SK-N-SH (cell line): Measurements from ENCODE around the gene SLC39A3. TPM values are rescaled to one million over a fixed set of nuclear protein-coding genes. Genes with fewer than 3 reads are reported as not detected.

Experiments
- CTCF ChIA-PET: fragments of 300-600, 350-600 bp; formaldehyde crosslinking; extraction: SDS; loops from one replicate; lab custom pipeline; 2021; lab: Yijun Ruan, JAX
- POLR2A ChIA-PET: fragments of 350-600 bp; sonication (Branson Sonifier 250); formaldehyde crosslinking; extraction: SDS; loops from one replicate; lab custom pipeline; 2020; ENCODE audit warnings: antibody characterized with exemption, inconsistent platforms; lab: Yijun Ruan, JAX
- DNase-seq: peaks from one replicate; pipeline ENCODE4 v3.0.0; 2012
- H2AFZ ChIP-seq: fragments of 200-600 bp; sonication (generic); 2 replicates; pipeline ENCODE4 v1.8.1; 2016; ENCODE audit warnings: antibody characterized with exemption, mild to moderate bottlenecking, low read depth
- H3F3A ChIP-seq: fragments of 200-600 bp; sonication (generic); replicated peaks from 2 replicates; pipeline ENCODE3; 2016; ENCODE audit warnings: antibody characterized with exemption, mild to moderate bottlenecking; ENCODE audit not compliant: insufficient read depth
- H3K27ac ChIP-seq, 2 experiments: fragments of 200-500 bp in 1 of 2; fragments of 200-600 bp in 1 of 2; sonication (Bioruptor generic) in 1 of 2; sonication (generic), shearing (Covaris generic) in 1 of 2; 2 replicates each; pipeline versions ENCODE4 v1.5.1 to v1.6.1; 2014 to 2016; ENCODE audit warnings: low read depth in 2 of 2, inconsistent platforms in 1 of 2, low read length in 1 of 2, mild to moderate bottlenecking in 1 of 2, mixed read lengths in 1 of 2
- H3K27me3 ChIP-seq: fragments of 200-600 bp; sonication (generic), shearing (Covaris generic); 2 replicates; pipeline ENCODE4 v1.6.1; 2016; ENCODE audit warnings: mixed run types; ENCODE audit not compliant: insufficient read depth
- H3K36me3 ChIP-seq, 2 experiments: fragments of 200-500 bp in 1 of 2; fragments of 200-600 bp in 1 of 2; sonication (Bioruptor generic) in 1 of 2; sonication (generic) in 1 of 2; replicated peaks in 1 of 2; 2 replicates each; pipeline versions ENCODE3 to v1.5.1; 2014 to 2016; ENCODE audit warnings: low read length in 1 of 2, mild to moderate bottlenecking in 1 of 2; ENCODE audit not compliant: insufficient read depth in 2 of 2, control insufficient read depth in 1 of 2
- H3K4me1 ChIP-seq, 2 experiments: fragments of 200-500 bp in 1 of 2; fragments of 200-600 bp in 1 of 2; sonication (Bioruptor generic) in 1 of 2; sonication (generic), shearing (Covaris generic) in 1 of 2; 2 replicates each; pipeline versions ENCODE4 v1.5.1 to v1.6.1; 2014 to 2016; ENCODE audit warnings: low read depth in 1 of 2, low read length in 1 of 2, mixed run types in 1 of 2; ENCODE audit not compliant: insufficient read depth in 2 of 2, control insufficient read depth in 1 of 2
- H3K4me2 ChIP-seq: fragments of 200-600 bp; sonication (generic), shearing (Covaris generic); 2 replicates; pipeline ENCODE4 v1.6.1; 2017; ENCODE audit warnings: mixed run types
- H3K4me3 ChIP-seq, 2 experiments: fragments of 200-500 bp in 1 of 2; fragments of 200-600 bp in 1 of 2; sonication (Bioruptor generic) in 1 of 2; sonication (generic), shearing (Covaris generic) in 1 of 2; 2 replicates each; pipeline versions ENCODE4 v1.5.1 to v1.8.1; 2014 to 2016; ENCODE audit warnings: low read depth in 2 of 2, inconsistent platforms in 1 of 2, low read length in 1 of 2, mild to moderate bottlenecking in 1 of 2, mixed read lengths in 1 of 2, moderate library complexity in 1 of 2
- H3K79me2 ChIP-seq: fragments of 200-600 bp; sonication (generic); 2 replicates; pipeline ENCODE4 v1.8.1; 2017; ENCODE audit warnings: mild to moderate bottlenecking; ENCODE audit not compliant: insufficient read depth
- H3K9ac ChIP-seq: fragments of 200-600 bp; sonication (generic); 2 replicates; pipeline ENCODE4 v1.6.1; 2017; ENCODE audit warnings: mixed run types
- H3K9me2 ChIP-seq: fragments of 200-600 bp; sonication (generic); 2 replicates; pipeline ENCODE4 v1.6.1; 2017; ENCODE audit warnings: mixed run types
- H3K9me3 ChIP-seq: fragments of 200-600 bp; sonication (generic); 2 replicates; pipeline ENCODE4 v1.6.1; 2017; ENCODE audit warnings: mixed run types, mild to moderate bottlenecking, moderate library complexity
- H4K20me1 ChIP-seq: fragments of 200-600 bp; sonication (generic); 2 replicates; pipeline ENCODE4 v1.6.1; 2017; ENCODE audit warnings: mild to moderate bottlenecking, mixed run types; ENCODE audit not compliant: insufficient read depth
- EP300 ChIP-seq, 2 experiments: IDR thresholded peaks; 2 replicates each; pipeline versions ENCODE4 v1.4.0 to v1.6.1; 2012; ENCODE audit warnings: borderline replicate concordance in 1 of 2, low read depth in 1 of 2, low read length in 1 of 2
- GABPA ChIP-seq: IDR thresholded peaks from 2 replicates; pipeline ENCODE4 v1.4.0; 2012; ENCODE audit warnings: low read depth, mild to moderate bottlenecking
- REST ChIP-seq: IDR thresholded peaks from 2 replicates; pipeline ENCODE4 v1.6.1; 2012; ENCODE audit warnings: mild to moderate bottlenecking, low read depth, low read length, moderate library complexity
- SMC3 ChIP-seq: IDR thresholded peaks from 2 replicates; pipeline ENCODE4 v1.6.1; 2012; ENCODE audit warnings: low read depth, low read length, improper control_type of control experiment
- TCF12 ChIP-seq: IDR thresholded peaks from 2 replicates; pipeline ENCODE4 v1.4.0; 2012
- TEAD4 ChIP-seq: IDR thresholded peaks from 2 replicates; pipeline ENCODE4 v1.4.0; 2012; ENCODE audit warnings: mild to moderate bottlenecking, borderline replicate concordance; ENCODE audit not compliant: insufficient read depth
- WGBS: methylation state at CpG from one replicate; pipeline ENCODE4 v1.1.6; 2017; ENCODE audit warnings: low lambda C conversion rate; 5-methylcytosine and 5-hydroxymethylcytosine counted together
- polyA plus RNA-seq, 3 experiments: library from polyadenylated mRNA; depleted of rRNA; stranded (reverse); fragments of >200 nt; gene quantifications; 2 replicates each; pipeline ENCODE4 v1.2.3, GENCODE V29; 2012
- TF ChIP-seq, protein P1 (sequence below): IDR thresholded peaks from 2 replicates; pipeline ENCODE4 v1.4.0; 2012; ENCODE audit warnings: low read depth, borderline replicate concordance
- TF ChIP-seq, protein P2 (sequence below): fragments of 150-350 bp; IDR thresholded peaks from 2 replicates; pipeline ENCODE4 v1.6.1; 2017; ENCODE audit warnings: antibody characterized with exemption, low read length, low read depth, borderline replicate concordance
- TF ChIP-seq, protein P3 (sequence below): fragments of 150-350 bp; IDR thresholded peaks from 2 replicates; pipeline ENCODE4 v1.6.1; 2016; ENCODE audit warnings: mild to moderate bottlenecking, low read depth, low read length

SLC39A3 gene
- polyA plus RNA-seq, 1 of the 3 experiments (the other 2 are of a cell fraction): 45.2 TPM

DNA sequence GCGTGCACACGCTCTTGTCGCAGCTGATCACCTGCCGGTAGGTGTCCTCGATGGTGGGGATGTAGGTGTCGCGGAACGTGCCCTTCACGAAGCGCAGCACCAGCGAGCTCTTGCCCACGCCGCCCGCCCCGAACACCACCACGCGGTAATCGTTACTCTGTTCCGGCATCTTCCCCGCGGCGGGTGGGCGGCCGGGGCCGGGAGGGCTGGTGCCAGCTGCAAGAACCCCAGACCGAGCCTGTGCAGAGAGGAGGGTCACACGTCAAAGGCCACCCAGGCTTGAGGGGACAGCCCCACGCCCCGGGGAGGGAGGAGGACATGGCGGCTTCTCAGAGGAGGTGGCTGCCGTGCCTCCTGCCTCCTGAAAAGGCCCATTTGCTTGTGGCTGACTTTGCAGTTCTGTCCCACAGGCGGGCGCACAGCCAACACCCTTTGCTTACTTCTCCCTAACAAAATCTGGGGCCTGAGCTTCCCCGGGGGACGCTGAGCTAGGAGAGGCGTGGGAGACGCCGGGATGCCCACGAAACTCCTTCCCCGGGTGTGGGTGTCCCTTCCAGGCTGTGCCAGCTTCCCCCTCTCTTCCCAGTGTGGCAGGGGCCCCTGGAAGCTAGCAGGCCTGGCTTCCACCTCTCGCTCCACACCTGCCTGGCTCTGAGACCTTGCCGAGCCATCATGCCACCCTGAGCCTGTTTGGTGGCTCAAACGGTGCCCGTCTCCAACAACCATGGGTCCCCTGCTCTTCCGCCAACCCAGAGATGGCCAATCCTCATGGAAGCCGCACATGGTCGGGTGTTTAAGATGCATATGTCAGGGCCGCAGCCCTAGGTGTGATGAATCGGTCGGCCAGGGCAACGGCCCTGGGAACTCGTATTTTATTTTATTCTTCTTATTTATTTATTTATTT lies 21.9 kb downstream of the SLC39A3 start:
- Histone ChIP-seq H3K27me3 (no peaks in the 10 kb centered on the region), H3K79me2 (no peaks in the 10 kb centered on the region), H3K36me3 (no peaks in the 10 kb centered on the region), H2AFZ (no peak overlapping the region), H3K9ac (no peak overlapping the region), H3K4me1 (peaks cover 10 to 14% of the 10 kb centered on the region in 2 experiments; a peak in 3 of 4 replicates), H4K20me1 (no peaks in the 10 kb centered on the region), H3K4me3 (no peak overlapping the region)
- POLR2A ChIA-PET: interaction anchor here (1.1 kb wide), 1 partner anchor 67 kb away, joined by 3 read pairs; the partner anchor contains the start of gene THOP1
- WGBS: 93% methylated on average over 45 of the region's 52 CpGs
- TF ChIP-seq, protein P1, sequence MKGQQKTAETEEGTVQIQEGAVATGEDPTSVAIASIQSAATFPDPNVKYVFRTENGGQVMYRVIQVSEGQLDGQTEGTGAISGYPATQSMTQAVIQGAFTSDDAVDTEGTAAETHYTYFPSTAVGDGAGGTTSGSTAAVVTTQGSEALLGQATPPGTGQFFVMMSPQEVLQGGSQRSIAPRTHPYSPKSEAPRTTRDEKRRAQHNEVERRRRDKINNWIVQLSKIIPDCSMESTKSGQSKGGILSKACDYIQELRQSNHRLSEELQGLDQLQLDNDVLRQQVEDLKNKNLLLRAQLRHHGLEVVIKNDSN: no peak
- TF ChIP-seq SMC3: no peak
- TF ChIP-seq GABPA: no peak
- no peak for TF ChIP-seq EP300 (IDR thresholded peaks at IDR 0.05; ENCODE audit: borderline replicate concordance in 1 of 2, low read depth in 1 of 2, low read length in 1 of 2)
- TF ChIP-seq, protein P2, sequence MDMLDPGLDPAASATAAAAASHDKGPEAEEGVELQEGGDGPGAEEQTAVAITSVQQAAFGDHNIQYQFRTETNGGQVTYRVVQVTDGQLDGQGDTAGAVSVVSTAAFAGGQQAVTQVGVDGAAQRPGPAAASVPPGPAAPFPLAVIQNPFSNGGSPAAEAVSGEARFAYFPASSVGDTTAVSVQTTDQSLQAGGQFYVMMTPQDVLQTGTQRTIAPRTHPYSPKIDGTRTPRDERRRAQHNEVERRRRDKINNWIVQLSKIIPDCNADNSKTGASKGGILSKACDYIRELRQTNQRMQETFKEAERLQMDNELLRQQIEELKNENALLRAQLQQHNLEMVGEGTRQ: no peak
- TF ChIP-seq, protein P3, sequence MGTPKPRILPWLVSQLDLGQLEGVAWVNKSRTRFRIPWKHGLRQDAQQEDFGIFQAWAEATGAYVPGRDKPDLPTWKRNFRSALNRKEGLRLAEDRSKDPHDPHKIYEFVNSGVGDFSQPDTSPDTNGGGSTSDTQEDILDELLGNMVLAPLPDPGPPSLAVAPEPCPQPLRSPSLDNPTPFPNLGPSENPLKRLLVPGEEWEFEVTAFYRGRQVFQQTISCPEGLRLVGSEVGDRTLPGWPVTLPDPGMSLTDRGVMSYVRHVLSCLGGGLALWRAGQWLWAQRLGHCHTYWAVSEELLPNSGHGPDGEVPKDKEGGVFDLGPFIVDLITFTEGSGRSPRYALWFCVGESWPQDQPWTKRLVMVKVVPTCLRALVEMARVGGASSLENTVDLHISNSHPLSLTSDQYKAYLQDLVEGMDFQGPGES: no peak
- TF ChIP-seq TEAD4: no peak
- no peak for TF ChIP-seq REST
- TF ChIP-seq TCF12: no peak
- TF ChIP-seq, all 33 proteins: peak for 0
- Histone ChIP-seq H3K9me2 (no peaks in the 10 kb centered on the region), H3K27ac (no peak overlapping the region), H3K4me2 (no peak overlapping the region), H3K9me3 (0 out of 2 replicates have a peak, but pooled peaks cover 3% of the 10 kb centered on the region), H3F3A (no peaks in the 10 kb centered on the region)
- peak; percentile 30 for DNase-seq
- CTCF ChIA-PET: interaction anchor here (1.4 to 1.6 kb wide), 2 partner anchors 14 to 69 kb away, joined by 3 to 4 read pairs; no protein-coding TSS in a partner anchor
